Activated CD8-positive, alpha-beta memory T cell treated with anti-CD3 and anti-CD28 coated beads for 24 hours (primary cell): ENCODE data around the gene NOP53.
"Not testable (repeated sequence)": the region's sequence is repeated elsewhere in the genome, so short reads cannot be mapped to it uniquely, and the experiment has no call there.

Source experiments
- DNase-seq: peaks from one replicate; pipeline ENCODE4 v3.0.0-alpha.2; 2020

NOP53 gene

DNA sequence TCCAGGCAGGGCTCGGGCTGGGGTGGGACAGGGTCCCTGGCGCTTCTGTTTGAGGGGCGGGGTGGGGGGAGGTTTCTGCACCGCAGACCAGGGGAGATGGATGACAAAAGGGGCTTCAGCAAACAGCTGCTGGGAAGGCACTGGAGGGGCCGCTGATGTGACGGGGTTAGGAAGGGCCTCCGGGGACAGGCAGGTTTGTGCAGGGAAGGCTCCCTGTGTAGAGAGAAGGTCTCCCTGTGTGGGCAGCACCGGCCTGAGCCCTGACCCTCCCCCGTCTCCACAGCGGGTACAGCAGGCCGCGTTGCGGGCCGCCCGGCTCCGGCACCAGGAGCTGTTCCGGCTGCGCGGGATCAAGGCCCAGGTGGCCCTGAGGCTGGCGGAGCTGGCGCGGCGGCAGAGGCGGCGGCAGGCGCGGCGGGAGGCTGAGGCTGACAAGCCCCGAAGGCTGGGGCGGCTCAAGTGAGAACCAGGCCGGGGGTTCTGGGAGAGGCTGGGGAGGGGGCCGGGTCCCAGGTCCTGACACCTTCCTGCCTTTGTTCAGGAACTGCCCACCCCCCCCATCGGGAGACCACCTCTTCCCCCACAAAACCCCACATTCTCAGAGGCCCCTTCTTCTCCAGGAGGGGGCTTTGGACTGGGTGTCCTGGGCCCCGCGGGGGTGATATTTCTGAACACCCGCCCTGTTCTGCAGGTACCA lies 9.9 kb downstream of the NOP53 start:
- DNase-seq = no peak

DNA sequence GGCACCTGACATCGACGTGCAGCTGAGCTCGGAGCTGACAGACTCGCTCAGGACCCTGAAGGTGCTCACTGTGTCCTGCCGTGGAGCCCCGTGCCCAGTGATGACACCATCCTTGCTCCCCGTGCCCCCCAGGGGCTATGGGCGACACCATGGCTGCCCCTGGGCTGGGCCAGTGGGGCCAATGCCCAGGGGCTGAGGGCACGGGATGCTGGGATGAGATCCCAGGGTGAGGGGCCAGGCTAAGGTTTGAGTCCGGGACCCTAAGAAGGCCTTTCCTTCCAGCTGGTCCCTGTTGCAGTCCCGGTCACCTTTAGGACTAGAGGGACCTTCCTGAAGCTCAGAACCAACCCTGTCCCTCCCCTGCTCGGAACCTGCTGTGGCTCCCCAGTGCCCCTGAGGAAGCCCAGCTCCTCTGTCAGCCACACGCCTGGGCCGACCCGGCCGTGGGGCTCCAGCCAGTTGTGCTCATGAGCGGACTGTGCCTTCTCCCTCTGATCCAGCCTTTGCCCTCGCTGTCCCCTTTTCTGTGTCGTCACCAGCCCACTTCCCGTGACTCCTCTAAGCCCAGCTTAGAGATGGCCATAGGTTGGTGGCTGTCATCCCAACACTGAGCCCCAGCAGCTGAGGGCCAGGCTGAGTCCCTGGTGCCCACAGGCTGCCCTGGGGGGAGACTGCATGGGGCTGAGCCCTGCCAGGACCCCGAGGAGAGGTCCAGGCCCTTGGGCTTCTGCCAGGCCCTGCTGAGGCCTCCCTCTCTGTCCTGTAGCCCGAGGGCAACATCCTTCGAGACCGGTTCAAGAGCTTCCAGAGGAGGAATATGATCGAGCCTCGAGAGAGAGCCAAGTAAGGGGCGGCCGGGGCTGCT lies 10.6 kb downstream of the NOP53 start:
- no peak for DNase-seq

DNA sequence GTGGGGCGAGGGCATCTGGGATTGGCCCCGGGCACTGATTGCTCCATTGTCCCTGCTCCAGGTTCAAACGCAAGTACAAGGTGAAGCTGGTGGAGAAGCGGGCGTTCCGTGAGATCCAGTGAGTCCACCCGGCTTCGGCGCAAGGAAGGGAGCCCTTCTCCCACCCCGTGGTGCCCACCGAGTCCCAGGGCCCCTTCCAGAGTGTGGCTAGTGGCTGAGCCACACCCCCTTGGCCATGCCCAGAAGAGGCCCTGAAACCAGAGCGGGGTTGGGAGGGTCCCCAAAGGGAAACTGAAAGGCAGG lies 11.2 kb downstream of the NOP53 start:
- DNase-seq = no peak

- peak; percentile 54 for DNase-seq
Observed at GRCh38 chr19:47756953-47757608, 11.7 kb downstream of the NOP53 start.

GRCh38 chr19:47757617-47758442 lies 12.5 kb downstream of the NOP53 start:
- DNase-seq = no peak

- DNase-seq = no peak
Observed at GRCh38 chr19:47758443-47758804, 13.1 kb downstream of the NOP53 start.

DNA sequence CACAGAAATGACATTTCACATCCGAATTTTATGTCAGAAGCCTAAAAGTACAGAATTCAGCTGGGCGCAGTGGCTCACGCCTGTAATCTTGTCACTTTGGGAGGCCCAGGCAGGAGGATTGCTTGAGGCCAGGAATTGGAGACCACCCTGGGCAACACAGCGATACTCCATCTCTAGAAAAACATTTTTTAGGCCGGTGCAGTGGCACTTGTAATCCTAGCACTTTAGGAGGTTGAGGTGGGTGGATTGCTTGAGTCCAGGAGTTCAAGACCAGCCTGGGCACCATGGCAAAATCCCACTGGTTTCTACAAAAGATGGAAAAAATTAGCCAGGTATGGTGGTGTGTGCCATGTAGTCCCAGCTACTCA lies 15.3 kb downstream of the NOP53 start:
- DNase-seq = peak; percentile 54

DNA sequence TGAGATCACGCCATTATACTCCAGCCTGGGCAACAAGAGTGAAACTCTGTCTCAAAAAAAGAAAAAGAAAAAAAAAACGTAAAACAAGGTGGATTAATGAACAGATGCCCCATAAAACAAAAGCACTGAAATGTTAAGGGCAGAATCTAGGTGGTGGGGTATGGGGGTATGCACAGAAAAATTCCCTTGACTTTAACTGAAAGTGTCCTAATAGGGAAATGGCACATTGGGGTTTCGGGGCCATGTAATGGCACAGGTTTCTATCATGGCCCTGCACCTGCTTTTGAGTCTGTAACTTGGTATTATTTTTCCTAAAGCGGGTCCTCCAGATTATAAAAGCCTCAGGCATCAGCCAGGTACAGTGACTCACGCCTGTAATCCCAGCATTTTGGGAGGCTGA lies 16.2 kb downstream of the NOP53 start:
- no peak for DNase-seq

- no peak for DNase-seq
Observed at GRCh38 chr19:47762151-47762550, 16.8 kb downstream of the NOP53 start.

DNA sequence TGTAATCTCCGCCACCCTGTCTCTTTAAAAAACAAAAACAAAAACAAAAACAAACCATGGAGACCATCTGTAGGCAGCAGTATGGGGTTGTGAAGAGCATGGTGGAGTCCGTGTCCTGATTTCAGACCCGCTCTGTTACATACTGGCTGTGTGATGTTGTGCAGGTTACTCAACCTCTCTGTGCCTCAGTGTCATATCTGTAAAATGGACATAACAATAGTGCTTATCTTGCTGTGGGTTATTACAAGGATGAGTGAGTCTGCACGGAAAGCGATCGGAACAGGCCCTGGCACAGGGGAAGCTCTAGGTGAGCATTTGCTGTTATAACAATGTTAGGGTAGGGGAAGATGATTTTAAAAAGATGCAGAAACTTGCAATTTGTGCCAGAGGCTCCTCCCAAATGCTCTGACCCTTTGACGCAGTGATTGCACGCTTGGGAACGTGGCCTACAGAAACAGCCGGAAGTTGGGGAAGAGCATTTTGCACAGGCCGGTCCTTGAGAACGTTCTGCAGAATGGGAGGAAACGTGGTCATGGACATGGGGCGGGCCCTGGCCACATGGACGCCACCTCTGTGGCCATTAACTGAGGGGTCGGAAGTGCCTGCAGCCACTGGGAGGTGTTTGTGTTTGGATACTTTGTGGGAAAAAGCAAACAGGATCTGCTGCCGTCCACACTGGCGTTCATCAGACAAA lies 17.4 kb downstream of the NOP53 start:
- no peak for DNase-seq

GRCh38 chr19:47764705-47765104 lies 19.4 kb downstream of the NOP53 start:
- not testable (repeated sequence) for DNase-seq

DNA sequence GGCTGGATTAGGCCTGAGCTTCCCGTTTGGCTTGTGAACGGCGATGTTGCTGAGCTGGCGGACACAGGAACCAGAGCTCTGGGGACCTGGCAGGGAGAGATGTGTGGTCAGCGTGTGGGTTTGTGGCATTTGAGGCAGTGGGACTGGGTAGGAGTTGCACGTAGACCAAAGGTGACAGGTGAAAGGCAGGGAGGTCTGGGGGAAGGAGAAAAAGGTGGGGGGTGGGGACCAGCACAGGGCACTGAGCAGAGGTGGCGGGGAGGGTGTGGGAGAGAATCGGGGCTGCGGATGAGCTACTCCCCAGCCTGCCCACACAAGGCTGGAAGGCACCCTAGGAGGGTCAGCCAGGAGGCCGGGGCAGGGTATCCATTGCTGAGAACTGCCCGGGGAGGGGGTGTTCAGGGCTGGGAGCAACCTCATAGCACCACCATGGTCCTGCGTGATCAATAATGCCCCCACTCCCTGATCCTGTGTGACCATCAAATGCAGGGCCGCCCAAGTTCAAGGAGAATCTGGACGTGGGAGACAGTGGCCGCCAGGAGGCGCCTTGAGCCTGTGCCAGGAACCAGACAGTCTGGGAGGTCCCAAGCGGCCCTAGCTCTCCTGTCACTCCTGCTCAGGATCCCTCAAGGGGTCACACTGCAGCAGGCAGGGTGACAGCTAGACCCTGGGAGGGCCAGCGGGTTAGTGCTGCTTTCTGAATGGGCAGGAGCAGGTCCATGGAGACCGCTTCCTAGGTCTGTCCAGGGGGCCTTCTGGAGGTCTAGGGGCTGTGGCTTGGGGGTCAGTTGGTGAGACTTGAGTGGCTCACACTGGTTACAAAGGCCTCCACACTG lies 20.4 kb downstream of the NOP53 start:
- peak; percentile 75 for DNase-seq

DNA sequence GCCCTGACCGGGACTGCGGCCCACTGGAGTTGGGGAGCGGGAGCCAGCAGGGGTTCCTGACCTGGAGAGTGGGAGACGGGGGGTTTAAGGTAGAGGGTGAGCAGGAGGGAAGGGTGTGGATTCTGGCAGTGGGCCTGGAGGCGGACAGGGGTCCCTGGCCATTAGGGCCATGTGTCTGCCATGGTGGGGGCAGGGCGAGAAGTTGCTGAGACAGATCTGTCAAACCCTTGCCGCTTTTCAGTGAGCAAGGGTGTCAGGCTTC lies 20.9 kb downstream of the NOP53 start:
- no peak for DNase-seq

DNA sequence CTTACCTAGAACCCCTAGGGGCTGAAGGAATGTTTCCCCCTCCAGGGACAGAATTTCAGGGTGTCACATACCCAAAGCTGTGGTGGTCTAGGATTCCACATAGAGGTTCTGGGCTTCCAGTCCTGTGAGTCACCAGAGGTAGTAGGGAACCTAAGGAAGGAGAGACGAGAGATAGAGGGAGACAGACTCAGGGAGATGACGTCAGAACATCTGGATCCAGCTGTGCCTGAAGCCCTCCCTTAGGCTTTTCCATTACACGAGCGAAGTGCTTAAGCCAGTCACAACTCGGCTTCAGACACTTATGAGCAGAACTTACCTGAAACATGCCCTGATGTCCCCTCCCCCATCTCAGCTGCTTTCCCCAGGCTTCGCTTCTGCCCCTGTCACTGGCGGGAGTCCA lies 21.3 kb downstream of the NOP53 start:
- no peak for DNase-seq

GRCh38 chr19:47767349-47767748 lies 22.0 kb downstream of the NOP53 start:
- no peak for DNase-seq

DNA sequence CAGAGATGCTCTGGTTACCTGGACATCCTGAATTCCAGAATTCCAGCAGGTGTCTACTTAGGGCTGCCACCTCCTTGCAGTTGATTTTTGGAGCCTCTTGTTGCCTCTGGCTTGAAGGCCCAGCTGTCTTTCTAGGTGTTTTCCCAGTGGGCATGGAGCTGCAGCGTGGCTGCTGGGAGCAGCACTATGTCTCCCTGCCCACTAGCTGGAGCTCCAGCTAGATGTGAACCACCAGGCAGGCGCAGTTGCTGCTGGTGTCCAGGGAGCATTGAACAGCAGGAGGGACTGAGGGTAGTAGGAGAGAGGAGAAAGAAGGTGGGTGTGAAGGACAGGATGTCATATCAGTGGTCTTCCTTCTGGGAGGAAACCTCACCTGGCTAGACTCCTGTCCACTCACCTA lies 23.3 kb downstream of the NOP53 start:
- no peak for DNase-seq

DNA sequence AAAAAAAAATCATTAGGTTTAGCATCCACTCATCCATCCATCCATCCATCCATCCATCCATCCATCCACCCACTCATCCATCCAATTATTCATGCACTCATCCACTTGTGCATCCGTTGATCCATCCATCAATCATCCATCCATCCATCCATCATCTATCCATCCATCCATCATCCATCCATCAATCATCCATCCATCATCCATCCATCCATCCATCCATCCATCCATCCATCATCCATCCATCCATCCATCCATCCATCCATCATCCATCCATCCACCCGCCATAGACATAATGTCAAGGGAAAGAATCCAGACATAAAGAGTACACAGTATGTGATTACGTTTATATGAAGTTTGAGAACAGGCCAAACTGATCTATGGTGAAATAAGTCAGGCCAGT lies 24.2 kb downstream of the NOP53 start:
- no peak for DNase-seq

GRCh38 chr19:47771291-47771690 lies 25.9 kb downstream of the NOP53 start:
- not testable (repeated sequence) for DNase-seq

GRCh38 chr19:47776568-47776967 lies 31.2 kb downstream of the NOP53 start:
- no peak for DNase-seq

GRCh38 chr19:47777245-47778048 lies 32.1 kb downstream of the NOP53 start:
- peak; percentile 63 for DNase-seq
